NCI-H748 treated with DMSO at 0.1 percent for 48 hours (cell line): Measurements from ENCODE around the gene STX4.
"Not testable (repeated sequence)": the region's sequence is repeated elsewhere in the genome, so short reads cannot be mapped to it uniquely, and the experiment has no call there.

Source experiments
- DNase-seq: peaks from one replicate; lab custom pipeline; 2025; lab: John Stamatoyannopoulos, UW

STX4 gene

GRCh38 chr16:30998852-30999761 is 34.3 kb upstream of the STX4 start:
- no peak for DNase-seq

GRCh38 chr16:31000671-31001382 is 32.5 kb upstream of the STX4 start:
- no peak for DNase-seq

- DNase-seq: no peak
Observed at GRCh38 chr16:31001507-31002249, 31.7 kb upstream of the STX4 start.

- DNase-seq: no peak
Observed at GRCh38 chr16:31002250-31002700, 31.1 kb upstream of the STX4 start.

GRCh38 chr16:31002862-31003341 is 30.5 kb upstream of the STX4 start:
- no peak for DNase-seq

GRCh38 chr16:31003744-31004143 is 29.6 kb upstream of the STX4 start:
- no peak for DNase-seq

GRCh38 chr16:31004658-31005057 is 28.7 kb upstream of the STX4 start:
- DNase-seq: no peak

GRCh38 chr16:31005350-31006085 is 27.8 kb upstream of the STX4 start:
- DNase-seq: no peak

GRCh38 chr16:31006086-31006385 is 27.3 kb upstream of the STX4 start:
- no peak for DNase-seq

- no peak for DNase-seq
Observed at GRCh38 chr16:31006589-31006988, 26.8 kb upstream of the STX4 start.

- no peak for DNase-seq
Observed at GRCh38 chr16:31007684-31008083, 25.7 kb upstream of the STX4 start.

GRCh38 chr16:31008149-31008548 is 25.2 kb upstream of the STX4 start:
- no peak for DNase-seq

GRCh38 chr16:31008551-31008950 is 24.8 kb upstream of the STX4 start:
- no peak for DNase-seq

- no peak for DNase-seq
Observed at GRCh38 chr16:31009120-31009519, 24.2 kb upstream of the STX4 start.

- no peak for DNase-seq
Observed at GRCh38 chr16:31009894-31010584, 23.3 kb upstream of the STX4 start.

- DNase-seq: peak; percentile 26
Observed at GRCh38 chr16:31010585-31011325, 22.6 kb upstream of the STX4 start, which contains the start of gene STX1B. STX1B (minus strand) TSS chr16:31010638; CDS start chr16:31010396, 242 bp downstream.

GRCh38 chr16:31011815-31012214 is 21.5 kb upstream of the STX4 start:
- not testable (repeated sequence) for DNase-seq

GRCh38 chr16:31013292-31013691 is 20.1 kb upstream of the STX4 start:
- DNase-seq: not testable (repeated sequence)

GRCh38 chr16:31016018-31016417 is 17.3 kb upstream of the STX4 start:
- no peak for DNase-seq

GRCh38 chr16:31017756-31018155 is 15.6 kb upstream of the STX4 start:
- DNase-seq: not testable (repeated sequence)
